ENCODE results near the gene TF.

- TF ChIP-seq EZH2phosphoT487 (IDR thresholded peaks at IDR 0.05; ENCODE audit: insufficient read depth, low read depth) (no peak), EZH2 (IDR thresholded peaks at IDR 0.05; ENCODE audit: insufficient read depth, poor library complexity, severe bottlenecking) (no peak)
Measured at GRCh38 chr3:133760916-133761315, 14.7 kb downstream of the TF start.

All from GM23248 (cell line).